ENCODE measurements around the gene HDAC4. TPM values are rescaled to one million over a fixed set of nuclear protein-coding genes. Genes with fewer than 3 reads are reported as not detected.
A peak's percentile ranks its signal among the peaks of the same experiment; 100 is the strongest.

Gene HDAC4
- total RNA-seq, 1 experiment from 2014 or later, result 5.5 TPM

DNA sequence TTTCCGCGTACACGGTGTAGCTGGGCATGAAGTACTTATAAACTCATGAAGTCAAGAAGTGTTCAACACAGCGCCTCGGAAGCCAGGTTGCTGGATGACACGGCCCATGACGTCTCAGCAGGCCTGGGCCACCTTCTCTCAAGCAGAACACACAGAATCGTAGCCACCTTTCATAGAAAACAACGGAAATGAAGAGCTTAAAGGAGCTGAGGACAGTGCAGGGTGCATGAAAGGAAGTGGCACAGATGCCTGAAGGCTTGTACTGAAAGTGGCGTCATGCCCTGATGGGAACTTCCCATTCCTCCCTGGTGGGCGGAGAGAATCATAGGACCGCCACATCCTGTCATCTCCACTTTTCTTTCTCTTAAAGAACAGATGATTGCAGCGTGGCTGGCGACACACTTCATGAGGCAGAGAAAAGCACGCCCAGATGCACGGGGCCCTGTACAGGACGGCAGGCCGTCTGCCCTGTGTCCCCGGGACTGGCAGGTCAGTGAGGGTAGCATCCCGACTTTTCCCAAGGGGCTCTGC lies 31.1 kb downstream of the HDAC4 start:
- peak; percentile 25 for DNase-seq (ENCODE audit: low read depth)

DNA sequence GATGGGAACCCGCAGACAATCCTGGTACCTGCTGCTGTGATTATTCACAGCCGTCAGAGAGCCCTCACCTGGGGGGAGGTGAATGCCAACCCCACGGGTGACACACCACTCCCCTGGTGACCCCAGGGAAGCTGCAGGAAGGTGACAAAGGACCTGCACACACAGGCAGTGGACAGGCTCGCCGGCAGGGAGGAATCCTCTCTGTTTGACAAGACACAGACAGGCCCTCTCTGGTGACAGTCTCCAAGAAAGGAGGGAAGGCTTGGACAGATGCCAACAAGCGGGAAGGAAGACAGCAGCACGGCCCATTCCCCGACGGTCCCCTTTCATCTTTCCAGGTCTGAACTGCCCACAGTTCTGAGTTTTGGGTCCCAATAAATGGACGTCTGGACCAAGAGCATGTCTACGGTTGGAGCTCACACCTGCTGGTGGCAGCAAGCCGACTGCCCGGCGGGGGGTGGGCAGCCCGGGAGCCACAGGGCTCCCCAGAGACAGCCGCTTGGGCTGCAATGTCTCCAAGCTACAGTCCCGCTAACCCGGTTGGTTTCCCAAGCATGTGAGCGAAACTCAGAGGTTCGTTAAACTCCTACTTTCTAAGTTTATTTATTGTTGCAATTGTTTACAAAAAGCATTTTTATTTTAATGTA lies 31.8 kb downstream of the HDAC4 start:
- no peak for DNase-seq (ENCODE audit: low read depth)

DNA sequence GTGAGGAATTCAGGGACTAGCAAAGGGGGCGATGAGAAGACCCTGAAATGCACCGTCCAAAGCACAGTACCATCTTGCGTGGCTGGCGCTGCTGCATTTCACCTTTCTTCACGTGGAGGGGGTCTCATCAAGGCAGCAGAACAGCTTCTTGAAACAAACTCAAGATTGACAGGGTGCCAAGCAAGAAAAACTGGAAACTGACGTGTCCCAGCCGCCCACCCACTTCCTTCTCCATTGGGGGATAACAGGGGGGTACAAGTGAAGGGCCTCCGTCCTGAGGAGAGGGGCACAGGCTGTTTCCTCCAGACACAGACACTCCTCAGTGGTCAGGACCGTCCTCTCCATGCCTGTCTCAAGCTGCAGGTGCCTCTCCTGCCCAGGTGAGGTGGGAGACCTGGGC lies 32.5 kb downstream of the HDAC4 start:
- DNase-seq (ENCODE audit: low read depth), result no peak

DNA sequence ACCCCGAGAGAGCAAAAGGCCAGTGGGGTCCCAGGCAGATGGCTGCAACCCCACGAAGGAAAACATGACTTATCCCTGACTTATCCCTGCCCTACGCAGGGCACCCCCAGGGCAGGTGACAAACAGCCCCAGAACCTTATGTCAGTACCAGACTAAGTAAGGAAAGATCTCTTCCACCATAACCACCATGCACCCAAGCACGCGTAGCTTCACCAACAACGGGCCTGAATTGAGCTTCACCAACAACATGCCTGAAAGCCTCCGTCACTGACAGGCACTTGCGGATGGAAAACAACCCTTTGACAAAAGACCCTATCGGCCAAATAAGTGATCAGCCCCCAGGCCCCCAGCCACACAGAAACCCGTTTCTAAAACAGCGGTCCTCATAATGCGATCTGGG lies 34.1 kb downstream of the HDAC4 start:
- DNase-seq (ENCODE audit: low read depth), result no peak

DNA sequence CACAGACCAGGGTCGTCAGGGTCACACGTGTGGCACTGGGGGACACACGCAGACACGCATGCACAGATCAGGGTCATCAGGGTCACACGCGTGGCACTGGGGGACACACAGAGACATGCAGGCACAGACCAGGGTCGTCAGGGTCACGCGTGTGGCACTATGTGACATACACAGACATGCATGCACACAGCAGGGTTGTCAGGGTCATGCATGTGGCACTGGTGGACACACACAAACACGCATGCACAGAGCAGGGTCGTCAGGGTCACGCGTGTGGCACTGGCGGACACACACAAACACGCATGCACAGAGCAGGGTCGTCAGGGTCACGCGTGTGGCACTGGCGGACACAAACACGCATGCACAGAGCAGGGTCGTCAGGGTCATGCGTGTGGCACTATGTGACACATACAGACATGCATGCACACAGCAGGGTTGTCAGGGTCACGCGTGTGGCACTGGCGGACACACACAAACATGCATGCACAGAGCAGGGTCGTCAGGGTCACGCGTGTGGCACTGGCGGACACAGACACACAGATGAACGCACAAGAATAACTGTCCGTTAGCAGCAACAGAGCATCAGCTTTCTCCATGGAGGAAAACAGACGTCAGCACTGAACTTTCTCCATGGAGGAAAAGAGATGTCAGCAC lies 34.9 kb downstream of the HDAC4 start:
- no peak for DNase-seq (ENCODE audit: low read depth)

DNA sequence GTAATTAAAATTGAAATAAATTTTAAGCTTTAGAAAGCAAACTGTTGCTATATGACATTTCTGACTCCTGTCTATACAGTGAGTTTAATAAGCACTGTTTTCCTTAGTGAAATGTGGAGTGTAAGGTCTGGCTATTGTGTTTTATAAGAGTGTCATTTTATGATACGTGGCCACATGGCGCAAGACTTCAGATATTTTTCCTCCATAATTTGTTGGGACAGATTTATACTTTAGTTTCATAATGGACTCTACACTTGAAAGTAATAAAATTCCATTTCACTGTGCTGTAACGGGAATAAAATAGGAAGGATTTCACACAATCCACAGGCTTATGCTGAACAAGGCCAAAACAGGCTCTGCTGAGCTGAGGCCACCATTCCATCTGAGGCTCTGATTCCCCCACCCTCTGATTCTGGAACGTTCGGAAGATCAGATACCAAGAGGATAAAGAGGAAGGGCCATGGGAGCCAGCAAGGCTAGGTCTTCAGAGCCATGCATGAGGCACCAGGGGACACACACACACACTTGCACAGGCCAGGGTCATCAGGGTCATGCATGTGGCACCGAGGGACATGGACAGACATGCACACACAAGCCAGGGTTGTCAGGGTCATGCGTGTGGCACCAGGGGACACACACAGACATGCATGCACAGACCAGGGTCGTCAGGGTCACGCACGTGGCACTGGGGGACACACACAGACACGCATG lies 35.6 kb downstream of the HDAC4 start:
- no peak for DNase-seq (ENCODE audit: low read depth)

DNA sequence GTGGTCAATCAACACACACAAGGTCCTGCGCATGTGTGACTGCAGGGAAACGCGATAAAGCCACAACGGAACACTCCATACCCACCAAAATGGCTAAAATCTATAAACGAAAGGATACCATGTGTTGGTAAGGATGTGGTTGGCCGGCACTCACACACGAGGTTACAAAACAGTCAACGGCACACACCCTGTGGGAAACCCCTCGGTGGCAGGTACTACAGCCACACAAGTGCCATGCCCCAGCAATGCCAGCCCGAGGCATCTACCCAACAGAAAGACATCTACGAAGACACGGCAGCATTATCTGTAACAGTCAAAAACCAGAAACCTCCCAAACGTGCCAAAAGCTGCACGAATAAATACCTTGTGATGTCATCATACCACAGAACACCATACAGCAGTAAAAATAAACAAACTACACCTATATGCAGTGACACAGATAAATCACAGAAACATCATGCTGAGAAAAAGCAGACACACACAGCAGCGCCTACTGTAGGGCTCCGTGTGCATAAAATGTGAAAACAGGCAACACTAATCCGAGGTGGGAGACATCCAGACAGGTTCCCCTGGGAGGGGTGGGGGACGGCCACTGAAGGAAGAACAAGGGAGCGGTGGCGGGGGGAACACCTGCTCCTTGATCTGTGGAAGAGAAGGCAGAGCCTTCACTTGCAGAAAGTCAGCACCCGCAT lies 36.7 kb downstream of the HDAC4 start:
- no peak for DNase-seq (ENCODE audit: low read depth)

DNA sequence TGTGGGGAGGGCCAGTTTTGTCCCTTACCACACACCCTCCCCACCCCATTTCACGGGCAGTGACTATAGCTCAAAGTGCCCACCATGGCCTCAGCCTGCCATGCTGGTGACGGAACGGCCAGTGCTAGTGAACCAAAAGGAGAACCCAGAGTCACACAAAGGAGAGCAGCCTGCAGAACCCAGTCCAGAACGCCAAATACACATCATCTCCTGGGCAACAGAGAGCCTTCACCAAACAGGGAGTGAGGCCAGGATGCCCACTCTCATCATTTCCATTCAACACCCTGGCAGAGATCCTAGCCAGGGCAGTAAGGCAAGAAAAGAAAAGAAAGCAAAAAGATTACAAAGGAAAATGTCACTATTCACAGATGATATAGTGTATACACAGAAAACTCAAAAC lies 38.3 kb downstream of the HDAC4 start:
- no peak for DNase-seq (ENCODE audit: low read depth)

DNA sequence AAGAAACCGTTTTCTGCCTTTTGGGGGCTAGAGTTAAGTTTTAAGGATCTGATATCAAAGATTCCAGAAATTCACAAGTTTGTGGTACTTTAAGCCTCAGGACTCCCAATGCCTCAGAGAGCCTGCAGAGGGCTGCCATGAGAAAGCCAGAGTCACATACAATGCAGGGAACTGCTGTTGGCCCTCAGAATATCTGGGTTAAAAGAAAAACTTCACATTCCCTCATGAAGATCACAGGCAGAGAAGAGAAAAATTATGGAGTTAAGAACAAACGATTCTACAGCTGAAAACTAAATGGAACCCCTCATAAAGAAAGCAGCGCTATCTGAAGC lies 39.5 kb downstream of the HDAC4 start:
- DNase-seq (ENCODE audit: low read depth), result no peak

DNA sequence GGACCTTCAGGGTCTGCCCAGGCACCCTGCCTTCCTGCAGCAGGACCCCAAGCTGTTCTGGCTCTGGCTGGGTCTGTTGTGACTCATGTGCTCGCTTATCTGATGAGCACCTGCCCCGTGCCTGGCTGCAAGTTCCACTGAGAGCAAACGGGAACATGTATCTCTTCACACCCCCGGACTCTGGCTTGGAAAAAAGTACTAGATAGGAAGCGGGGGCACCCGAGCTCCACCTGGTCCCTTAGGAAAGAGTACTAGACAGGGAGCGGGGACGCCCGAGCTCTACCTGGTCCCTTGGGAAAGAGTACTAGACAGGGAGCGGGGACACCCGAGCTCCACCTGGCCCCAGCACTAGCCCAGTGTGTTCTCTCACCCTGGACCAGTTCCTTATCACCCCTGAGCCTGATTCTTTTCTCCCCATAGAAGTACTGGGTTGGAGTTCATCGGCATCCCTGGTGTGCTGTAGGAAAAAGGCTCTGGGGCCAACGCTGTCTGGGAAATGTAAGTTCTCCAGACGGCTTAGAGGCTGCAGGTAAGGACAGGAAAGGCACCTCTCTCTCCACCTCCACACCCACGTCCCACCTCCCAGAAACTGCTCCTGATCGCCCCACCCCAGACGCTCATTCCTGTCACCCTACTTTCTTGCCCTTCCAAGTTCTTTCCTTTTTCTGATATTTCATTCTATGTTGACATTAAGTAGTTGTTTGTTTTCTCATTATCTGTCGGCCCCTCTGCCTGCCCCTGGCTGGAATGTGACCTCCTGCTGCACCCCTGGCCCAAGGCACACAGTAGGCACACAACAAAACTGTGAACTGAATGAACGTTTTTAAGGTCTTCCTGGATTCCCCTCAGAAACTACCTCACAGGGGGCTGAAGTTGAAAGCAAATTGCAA lies 40.2 kb downstream of the HDAC4 start:
- no peak for DNase-seq (ENCODE audit: low read depth)

DNA sequence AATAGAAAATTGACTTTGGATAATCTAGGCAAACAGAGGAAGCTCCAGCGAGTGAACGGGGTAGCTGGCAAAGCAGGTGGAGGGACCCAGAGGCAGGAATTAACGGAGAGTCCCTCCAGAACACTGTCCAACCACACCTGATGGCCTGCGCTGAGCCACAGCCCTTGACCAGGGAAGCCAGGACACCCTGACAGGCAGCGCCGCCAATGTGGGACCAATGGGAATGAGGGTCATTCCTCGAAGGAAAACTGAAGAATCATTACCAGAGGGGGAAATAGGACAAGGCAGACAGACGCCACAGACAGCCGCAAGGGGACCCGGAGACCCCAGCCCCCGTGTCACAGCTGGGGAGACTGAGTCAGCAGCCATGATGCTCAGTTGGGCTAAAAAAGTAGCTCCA lies 40.8 kb downstream of the HDAC4 start:
- DNase-seq (ENCODE audit: low read depth), result no peak

DNA sequence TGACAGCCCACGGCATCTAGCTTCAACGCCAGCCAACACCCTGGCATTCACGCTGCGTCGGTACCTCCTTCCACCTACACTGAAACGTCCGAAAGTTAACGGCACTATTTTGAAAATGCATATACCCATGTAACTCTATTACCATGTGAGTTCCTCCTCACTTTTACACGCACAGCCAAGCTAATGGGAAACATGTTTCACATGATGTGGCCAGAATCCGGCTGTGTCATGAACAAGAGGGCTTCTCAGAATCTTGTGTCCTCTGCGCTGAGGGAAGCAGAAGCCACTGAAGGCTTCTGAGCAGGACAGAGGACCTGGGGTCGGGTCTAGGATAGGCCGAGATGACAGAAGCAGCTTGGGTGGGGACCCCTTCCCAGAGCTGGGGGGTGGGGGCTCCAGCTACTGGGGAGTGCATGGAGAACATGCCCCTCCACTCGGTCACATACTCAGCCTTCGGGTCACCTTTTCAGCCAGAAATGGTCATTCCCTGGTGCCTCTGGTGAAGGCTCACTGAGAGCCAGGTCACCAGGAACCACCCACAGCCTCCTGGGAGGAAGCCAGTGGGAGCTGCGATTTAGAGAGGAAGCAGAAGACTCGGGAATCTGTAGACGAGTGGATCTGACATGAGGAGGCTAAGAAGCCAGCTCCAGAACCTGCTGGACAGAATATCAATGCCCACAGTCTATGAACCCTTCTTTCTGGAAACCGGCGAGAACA lies 41.5 kb downstream of the HDAC4 start:
- DNase-seq (ENCODE audit: low read depth), result no peak

DNA sequence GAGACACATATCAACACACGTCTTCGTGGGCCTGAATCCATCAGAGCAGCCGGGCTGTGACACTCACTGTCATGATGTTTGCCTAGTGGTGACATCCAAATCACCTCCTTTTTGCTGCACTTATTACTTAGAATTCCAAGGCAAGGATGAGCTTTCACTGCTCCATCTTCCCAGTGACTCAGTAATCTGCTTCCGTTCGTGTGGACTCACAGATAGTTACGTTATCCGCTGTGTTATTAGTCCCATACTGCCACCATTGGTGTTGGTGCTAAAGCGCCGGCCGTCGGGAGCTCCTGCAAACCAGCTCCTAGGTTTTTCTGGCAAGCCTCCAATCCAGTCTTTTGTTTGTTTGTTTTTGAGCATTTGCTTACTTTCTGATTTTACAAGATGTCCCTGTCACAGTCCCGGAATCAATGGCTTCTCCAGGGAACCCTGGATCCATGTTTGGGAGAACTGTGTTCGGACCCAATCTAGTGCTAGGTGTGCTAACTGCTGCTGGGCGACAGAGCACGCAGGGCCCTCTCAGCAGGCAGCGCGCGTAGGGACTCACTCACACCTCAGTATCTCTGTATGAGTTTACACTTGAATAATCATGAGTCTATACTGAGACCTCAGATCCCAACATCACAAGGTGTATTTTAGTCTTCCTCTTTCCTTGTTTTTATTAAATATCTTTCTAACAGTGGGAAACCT lies 42.6 kb downstream of the HDAC4 start:
- no peak for DNase-seq (ENCODE audit: low read depth)

DNA sequence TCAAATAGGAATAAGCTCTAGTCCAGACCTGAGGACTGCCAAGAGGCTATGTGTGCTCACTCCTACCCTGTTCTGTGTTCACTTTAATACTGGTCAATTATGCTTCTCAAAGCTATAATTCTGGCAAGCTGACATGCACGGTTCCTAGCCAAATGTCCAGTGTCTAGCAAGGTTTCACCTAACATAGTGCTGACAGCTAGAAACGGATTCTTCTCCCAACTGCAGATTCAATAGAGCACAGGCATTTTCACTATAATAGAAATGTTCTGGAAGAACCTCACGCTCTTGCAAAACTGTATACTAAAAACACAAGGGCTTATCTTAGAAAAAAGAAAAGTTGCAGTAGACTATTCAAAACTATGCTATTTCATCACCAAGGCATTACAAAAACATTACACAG lies 45.1 kb downstream of the HDAC4 start:
- no peak for DNase-seq (ENCODE audit: low read depth)

DNA sequence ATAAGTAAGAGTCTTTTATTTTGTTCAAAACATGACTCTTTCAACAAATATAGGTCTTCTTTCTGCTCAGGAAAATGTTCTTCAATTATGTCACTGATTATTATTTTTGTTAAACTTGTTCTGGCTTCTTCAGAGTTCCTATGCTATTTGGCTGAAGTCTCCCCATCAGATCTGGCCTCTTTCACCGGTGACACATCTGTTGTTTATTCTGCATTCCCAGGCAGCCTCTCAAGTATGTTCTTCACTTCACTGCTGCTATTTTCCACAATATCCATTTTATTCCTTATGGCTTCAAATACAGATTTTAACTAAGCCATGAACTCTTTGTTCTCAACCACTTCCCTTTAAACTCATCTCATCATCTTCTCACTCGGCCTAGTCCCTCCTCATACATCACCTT lies 45.7 kb downstream of the HDAC4 start:
- DNase-seq (ENCODE audit: low read depth), result no peak

DNA sequence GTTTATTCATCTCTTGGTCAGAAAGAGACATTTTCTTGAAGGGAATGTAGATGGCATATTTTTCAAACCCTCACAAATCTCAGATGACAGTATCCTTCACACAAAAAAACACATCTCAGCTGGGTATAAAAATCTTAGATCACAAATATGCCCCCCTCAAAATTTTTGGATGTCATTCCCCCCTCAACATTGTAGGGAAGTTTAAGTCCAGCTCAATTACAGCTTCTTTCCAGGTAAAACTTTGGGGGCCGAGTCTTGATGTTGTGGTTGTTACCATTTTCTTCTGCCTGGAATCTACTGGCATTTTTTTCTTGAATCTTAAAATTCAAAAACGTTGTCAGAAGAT lies 46.1 kb downstream of the HDAC4 start:
- DNase-seq (ENCODE audit: low read depth), result no peak

DNA sequence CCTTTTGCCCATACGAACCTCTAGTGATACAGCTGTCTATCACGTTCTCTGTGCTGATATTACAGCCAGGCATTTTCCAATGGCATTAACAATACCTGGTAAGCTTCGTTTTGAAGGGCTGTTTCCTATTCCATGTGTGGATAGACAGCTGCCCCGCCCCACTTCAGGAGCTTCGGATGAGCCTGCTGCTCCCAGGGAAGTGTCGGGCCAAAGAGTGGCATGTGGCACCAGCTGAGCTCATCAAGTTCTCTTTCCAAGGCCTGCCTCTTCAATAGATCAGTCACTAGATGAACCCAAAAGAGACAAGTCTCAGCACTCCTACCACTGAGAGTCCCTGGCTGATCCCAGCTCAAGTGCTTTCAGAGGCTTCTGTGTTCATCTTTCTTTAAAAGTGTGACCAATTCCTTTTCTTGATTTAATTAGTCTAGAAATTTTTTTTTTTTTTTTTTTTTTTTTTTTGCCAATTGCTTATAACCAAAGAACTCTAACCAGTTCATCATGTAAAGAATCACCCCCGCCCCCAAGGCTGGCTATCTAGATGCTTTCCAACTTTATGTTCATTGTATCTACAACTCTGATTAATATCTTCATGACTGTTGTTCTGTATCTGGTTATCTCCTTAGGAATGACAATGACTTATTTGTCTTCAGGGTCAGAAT lies 46.6 kb downstream of the HDAC4 start:
- no peak for DNase-seq (ENCODE audit: low read depth)

DNA sequence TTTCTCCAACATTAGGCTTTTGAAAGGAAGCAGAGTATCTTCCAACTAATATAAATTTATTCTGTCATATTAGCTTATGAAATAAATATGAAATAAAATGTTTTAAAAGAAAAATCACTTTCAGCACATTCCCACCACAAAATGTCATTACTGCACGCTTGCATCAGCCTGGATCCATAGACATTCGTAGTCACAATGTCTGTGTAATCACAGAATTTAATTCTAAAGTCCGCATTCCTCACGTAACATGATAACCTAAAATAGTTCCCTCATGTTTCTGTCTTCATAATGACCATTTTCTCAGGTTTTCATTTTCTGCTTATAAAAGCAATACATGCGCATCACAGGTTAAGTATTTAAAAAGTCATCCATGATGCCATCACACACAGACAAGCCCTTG lies 47.1 kb downstream of the HDAC4 start:
- DNase-seq (ENCODE audit: low read depth), result no peak

DNA sequence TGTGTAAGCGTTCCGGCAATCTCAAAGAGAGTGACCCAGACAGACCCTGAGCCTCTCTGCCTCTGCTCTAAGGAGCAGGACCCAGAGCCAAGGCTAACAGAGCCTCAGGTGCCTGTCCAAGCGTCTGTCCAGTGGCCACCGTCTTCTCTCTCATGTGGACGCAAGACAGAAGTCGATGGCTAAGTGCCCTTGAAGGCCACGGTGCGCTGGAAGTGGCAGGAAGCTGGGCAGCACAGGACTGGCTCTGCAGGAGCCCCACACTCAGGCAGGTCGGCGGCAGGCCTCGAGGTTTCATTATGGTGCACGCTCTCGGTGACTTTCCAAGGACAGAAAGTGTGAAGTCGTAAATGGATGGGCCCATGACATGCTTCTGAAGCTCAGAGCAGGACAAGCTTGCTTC lies 49.1 kb downstream of the HDAC4 start:
- DNase-seq (ENCODE audit: low read depth), result no peak

All from Daoy (cell line).